Measurements from ENCODE around the gene ALLC. TPM values are rescaled to one million over a fixed set of nuclear protein-coding genes. Genes with fewer than 3 reads are reported as not detected.

Gene ALLC
- total RNA-seq, 1 donor from 2014 or later, result not detected

DNA sequence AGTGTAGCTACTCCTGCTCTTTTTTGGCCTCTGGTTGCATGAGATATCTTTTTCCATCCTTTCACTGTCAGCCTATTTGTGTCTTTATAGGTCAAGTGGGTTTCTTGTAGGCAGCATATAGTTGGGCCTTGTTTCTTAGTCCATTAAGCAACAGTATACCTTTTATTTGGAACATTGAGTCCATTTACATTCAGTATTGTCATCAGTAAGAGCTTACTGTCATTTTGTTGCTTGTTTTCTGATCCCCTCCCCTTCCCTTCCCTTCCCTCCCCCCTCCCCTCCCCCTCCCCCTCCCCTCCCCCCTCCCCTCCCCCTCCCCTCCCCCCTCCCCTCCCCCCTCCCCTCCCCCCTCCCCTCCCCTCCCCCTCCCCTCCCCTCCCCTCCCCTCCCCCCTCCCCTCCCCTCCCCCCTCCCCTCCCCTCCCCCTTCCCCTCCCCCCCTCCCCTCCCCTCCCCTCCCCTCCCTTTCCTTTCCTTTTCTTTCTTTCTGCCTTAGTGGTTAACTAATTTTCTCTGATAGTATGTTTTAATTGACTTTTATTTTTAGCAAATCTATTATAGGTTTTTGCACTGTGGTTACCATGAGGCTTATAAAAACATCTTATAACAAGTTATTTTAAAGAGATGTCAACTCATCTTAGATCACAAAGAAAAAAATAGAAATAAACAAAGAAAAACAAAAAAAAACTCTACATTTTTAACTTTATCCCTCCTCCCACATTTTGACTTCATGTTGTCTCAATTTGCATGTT lies 32.2 kb downstream of the ALLC start:
- DNase-seq (ENCODE audit: low spot score), result no peak
- H3K27me3 Mint-ChIP-seq (ENCODE audit: low read depth), result peaks cover 36% of the 10 kb centered on the region
- no peak overlapping the region for H3K27ac Mint-ChIP-seq (ENCODE audit: unreplicated experiment)
- H3K4me1 Mint-ChIP-seq (ENCODE audit: low read depth), result peaks cover 3% of the 10 kb centered on the region
- no peak overlapping the region for H3K4me3 Mint-ChIP-seq (ENCODE audit: unreplicated experiment)
- peaks cover 12% of the 10 kb centered on the region for H3K9me3 Mint-ChIP-seq (ENCODE audit: low read depth)
- no peaks in the 10 kb centered on the region for H3K36me3 Mint-ChIP-seq (ENCODE audit: low read depth)
- TF ChIP-seq CTCF (IDR thresholded peaks at IDR 0.05), result no peak

DNA sequence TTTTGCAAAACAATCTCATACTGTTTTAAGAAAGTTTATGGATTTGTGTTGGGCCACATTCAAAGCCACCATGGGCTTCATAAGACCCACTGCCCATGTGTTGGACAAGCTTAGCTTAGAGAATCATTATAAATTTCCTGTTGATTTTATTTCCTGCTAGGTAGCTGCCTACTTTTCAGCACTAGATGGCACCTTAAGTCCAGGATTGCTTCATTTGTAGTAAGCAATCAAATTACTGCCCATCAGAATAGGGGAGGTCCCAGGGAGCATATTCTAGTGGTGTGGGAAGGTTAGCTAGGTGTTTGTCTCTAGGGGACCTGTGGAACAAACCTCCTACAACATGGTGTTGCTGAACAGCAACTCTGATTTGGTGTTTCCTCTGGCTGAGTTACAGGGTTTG lies 34.4 kb downstream of the ALLC start:
- peaks cover 31% of the 10 kb centered on the region for H3K27me3 Mint-ChIP-seq (ENCODE audit: low read depth)
- H3K4me1 Mint-ChIP-seq (ENCODE audit: low read depth), result peaks cover 5% of the 10 kb centered on the region
- H3K36me3 Mint-ChIP-seq (ENCODE audit: low read depth), result no peaks in the 10 kb centered on the region
- peak; percentile 82 for TF ChIP-seq CTCF (IDR thresholded peaks at IDR 0.05)
- no peak for DNase-seq (ENCODE audit: low spot score)
- H3K4me3 Mint-ChIP-seq (ENCODE audit: unreplicated experiment), result no peak overlapping the region
- H3K27ac Mint-ChIP-seq (ENCODE audit: unreplicated experiment), result no peak overlapping the region
- H3K9me3 Mint-ChIP-seq (ENCODE audit: low read depth), result peaks cover 12% of the 10 kb centered on the region

- peaks cover 5% of the 10 kb centered on the region for H3K4me1 Mint-ChIP-seq (ENCODE audit: low read depth)
- no peak for TF ChIP-seq CTCF (IDR thresholded peaks at IDR 0.05)
- no peaks in the 10 kb centered on the region for H3K9me3 Mint-ChIP-seq (ENCODE audit: low read depth)
- DNase-seq (ENCODE audit: low spot score), result no peak
- no peak overlapping the region for H3K27ac Mint-ChIP-seq (ENCODE audit: unreplicated experiment)
- peaks cover 41% of the 10 kb centered on the region for H3K27me3 Mint-ChIP-seq (ENCODE audit: low read depth)
- no peaks in the 10 kb centered on the region for H3K36me3 Mint-ChIP-seq (ENCODE audit: low read depth)
- H3K4me3 Mint-ChIP-seq (ENCODE audit: unreplicated experiment), result no peak overlapping the region
These were observed 38.5 kb downstream of the ALLC start for GRCh38 chr2:3696545-3696944.

- no peak for TF ChIP-seq CTCF (IDR thresholded peaks at IDR 0.05)
- Mint-ChIP-seq H3K9me3 (ENCODE audit: low read depth) (no peaks in the 10 kb centered on the region), H3K4me1 (ENCODE audit: low read depth) (peaks cover 19% of the 10 kb centered on the region), H3K27ac (ENCODE audit: unreplicated experiment) (no peak overlapping the region), H3K4me3 (ENCODE audit: unreplicated experiment) (no peak overlapping the region), H3K27me3 (ENCODE audit: low read depth) (peaks cover 42% of the 10 kb centered on the region), H3K36me3 (ENCODE audit: low read depth) (peaks cover 4% of the 10 kb centered on the region)
- no peak for DNase-seq (ENCODE audit: low spot score)
These were observed 43.1 kb downstream of the ALLC start for GRCh38 chr2:3701071-3701470.

GRCh38 chr2:3703236-3703756 lies 45.3 kb downstream of the ALLC start, which contains the start of gene DCDC2C:
DCDC2C (plus strand) TSS chr2:3703575; CDS start chr2:3703752, 177 bp downstream.
- peaks cover 4% of the 10 kb centered on the region for H3K36me3 Mint-ChIP-seq (ENCODE audit: low read depth)
- TF ChIP-seq CTCF (IDR thresholded peaks at IDR 0.05), result no peak
- H3K4me3 Mint-ChIP-seq (ENCODE audit: unreplicated experiment), result no peak within 1 kb of the TSS
- no peak within 1 kb of the TSS for H3K27ac Mint-ChIP-seq (ENCODE audit: unreplicated experiment)
- peaks cover 40% of the 10 kb centered on the region for H3K4me1 Mint-ChIP-seq (ENCODE audit: low read depth)
- H3K9me3 Mint-ChIP-seq (ENCODE audit: low read depth), result no peaks in the 10 kb centered on the region
- DNase-seq (ENCODE audit: low spot score), result no peak
- H3K27me3 Mint-ChIP-seq (ENCODE audit: low read depth), result peaks cover 34% of the 10 kb centered on the region
